NCI-H510A treated with DMSO at 0.1 percent for 48 hours (cell line): ENCODE results near the gene GGA3.
A peak's percentile ranks its signal among the peaks of the same experiment; 100 is the strongest.

ENCODE experiments used
- DNase-seq: peaks from one replicate; lab custom pipeline; 2025; lab: John Stamatoyannopoulos, UW

The GGA3 gene

GRCh38 chr17:75245011-75245410 is 16.4 kb downstream of the GGA3 start:
- DNase-seq = no peak

GRCh38 chr17:75244133-75244866 is 17.1 kb downstream of the GGA3 start:
- DNase-seq = no peak

- no peak for DNase-seq
These were observed 18.9 kb downstream of the GGA3 start for GRCh38 chr17:75242461-75243042.

- no peak for DNase-seq
These were observed 19.4 kb downstream of the GGA3 start for GRCh38 chr17:75241996-75242460.

GRCh38 chr17:75241502-75241901 is 19.9 kb downstream of the GGA3 start:
- no peak for DNase-seq

- no peak for DNase-seq
These were observed 20.3 kb downstream of the GGA3 start for GRCh38 chr17:75241143-75241430.

GRCh38 chr17:75240394-75241142 is 20.8 kb downstream of the GGA3 start:
- DNase-seq = peak; percentile 34

GRCh38 chr17:75239778-75240393 is 21.5 kb downstream of the GGA3 start:
- DNase-seq = no peak

- DNase-seq = no peak
These were observed 22.2 kb downstream of the GGA3 start for GRCh38 chr17:75239214-75239613.

GRCh38 chr17:75238684-75239191 is 22.7 kb downstream of the GGA3 start:
- peak; percentile 64 for DNase-seq

GRCh38 chr17:75238020-75238580 is 23.3 kb downstream of the GGA3 start:
- no peak for DNase-seq

GRCh38 chr17:75237100-75238014 is 24.0 kb downstream of the GGA3 start:
- DNase-seq = no peak

- DNase-seq = no peak
These were observed 28.6 kb downstream of the GGA3 start for GRCh38 chr17:75232786-75233185.

GRCh38 chr17:75231741-75232464 is 29.5 kb downstream of the GGA3 start:
- no peak for DNase-seq

GRCh38 chr17:75231071-75231470 is 30.3 kb downstream of the GGA3 start:
- no peak for DNase-seq

- no peak for DNase-seq
These were observed 32.6 kb downstream of the GGA3 start for GRCh38 chr17:75228847-75229246.

GRCh38 chr17:75228305-75228704 is 33.1 kb downstream of the GGA3 start:
- no peak for DNase-seq

- no peak for DNase-seq
These were observed 33.7 kb downstream of the GGA3 start for GRCh38 chr17:75227729-75228128.

GRCh38 chr17:75225016-75225415 is 36.4 kb downstream of the GGA3 start:
- no peak for DNase-seq

GRCh38 chr17:75219815-75220214 is 41.6 kb downstream of the GGA3 start:
- no peak for DNase-seq
